ENCODE results near the gene DYNC2H1. TPM values are rescaled to one million over a fixed set of nuclear protein-coding genes. Genes with fewer than 3 reads are reported as not detected.

The DYNC2H1 gene
- total RNA-seq, 1 donor from 2014 or later = 7.2 TPM

- Mint-ChIP-seq H3K36me3 (ENCODE audit: low read depth) (no peaks in the 10 kb centered on the region), H3K9me3 (ENCODE audit: low read depth) (no peaks in the 10 kb centered on the region), H3K4me3 (ENCODE audit: unreplicated experiment) (no peak overlapping the region), H3K27ac (ENCODE audit: unreplicated experiment) (no peak overlapping the region), H3K27me3 (ENCODE audit: low read depth) (no peaks in the 10 kb centered on the region), H3K4me1 (ENCODE audit: low read depth) (no peaks in the 10 kb centered on the region)
- DNase-seq (ENCODE audit: low spot score) = no peak
- no peak for TF ChIP-seq CTCF (IDR thresholded peaks at IDR 0.05)
Observed at GRCh38 chr11:103272876-103273275, 163.7 kb downstream of the DYNC2H1 start.

- no peak for TF ChIP-seq CTCF (IDR thresholded peaks at IDR 0.05)
- no peak overlapping the region for H3K4me3 Mint-ChIP-seq (ENCODE audit: unreplicated experiment)
- no peaks in the 10 kb centered on the region for H3K27me3 Mint-ChIP-seq (ENCODE audit: low read depth)
- no peaks in the 10 kb centered on the region for H3K4me1 Mint-ChIP-seq (ENCODE audit: low read depth)
- DNase-seq (ENCODE audit: low spot score) = no peak
- no peaks in the 10 kb centered on the region for H3K9me3 Mint-ChIP-seq (ENCODE audit: low read depth)
- H3K27ac Mint-ChIP-seq (ENCODE audit: unreplicated experiment) = no peak overlapping the region
- no peaks in the 10 kb centered on the region for H3K36me3 Mint-ChIP-seq (ENCODE audit: low read depth)
Observed at GRCh38 chr11:103274025-103274424, 164.8 kb downstream of the DYNC2H1 start.

- DNase-seq (ENCODE audit: low spot score) = no peak
- TF ChIP-seq CTCF (IDR thresholded peaks at IDR 0.05) = no peak
- H3K36me3 Mint-ChIP-seq (ENCODE audit: low read depth) = peaks cover 2% of the 10 kb centered on the region
- H3K27ac Mint-ChIP-seq (ENCODE audit: unreplicated experiment) = no peak overlapping the region
- H3K4me3 Mint-ChIP-seq (ENCODE audit: unreplicated experiment) = no peak overlapping the region
- H3K4me1 Mint-ChIP-seq (ENCODE audit: low read depth) = no peaks in the 10 kb centered on the region
- no peaks in the 10 kb centered on the region for H3K27me3 Mint-ChIP-seq (ENCODE audit: low read depth)
- H3K9me3 Mint-ChIP-seq (ENCODE audit: low read depth) = no peaks in the 10 kb centered on the region
Observed at GRCh38 chr11:103279821-103280220, 170.6 kb downstream of the DYNC2H1 start.

- no peaks in the 10 kb centered on the region for H3K4me1 Mint-ChIP-seq (ENCODE audit: low read depth)
- H3K27me3 Mint-ChIP-seq (ENCODE audit: low read depth) = no peaks in the 10 kb centered on the region
- no peak overlapping the region for H3K4me3 Mint-ChIP-seq (ENCODE audit: unreplicated experiment)
- H3K36me3 Mint-ChIP-seq (ENCODE audit: low read depth) = peaks cover 2% of the 10 kb centered on the region
- DNase-seq (ENCODE audit: low spot score) = no peak
- no peaks in the 10 kb centered on the region for H3K9me3 Mint-ChIP-seq (ENCODE audit: low read depth)
- no peak overlapping the region for H3K27ac Mint-ChIP-seq (ENCODE audit: unreplicated experiment)
- no peak for TF ChIP-seq CTCF (IDR thresholded peaks at IDR 0.05)
Observed at GRCh38 chr11:103281301-103281700, 172.1 kb downstream of the DYNC2H1 start.

- Mint-ChIP-seq H3K9me3 (ENCODE audit: low read depth) (no peaks in the 10 kb centered on the region), H3K27ac (ENCODE audit: unreplicated experiment) (no peak overlapping the region)
- DNase-seq (ENCODE audit: low spot score) = no peak
Observed at GRCh38 chr11:103284260-103284659, 175.0 kb downstream of the DYNC2H1 start.

More at GRCh38 chr11:103284260-103284659, 175.0 kb downstream of the DYNC2H1 start:
- Mint-ChIP-seq H3K4me1 (ENCODE audit: low read depth) (no peaks in the 10 kb centered on the region), H3K4me3 (ENCODE audit: unreplicated experiment) (no peak overlapping the region), H3K36me3 (ENCODE audit: low read depth) (peaks cover 9% of the 10 kb centered on the region), H3K27me3 (ENCODE audit: low read depth) (no peaks in the 10 kb centered on the region)
- TF ChIP-seq CTCF (IDR thresholded peaks at IDR 0.05) = no peak
